Measurements from ENCODE around the gene MRPL40. TPM values are rescaled to one million over a fixed set of nuclear protein-coding genes. Genes with fewer than 3 reads are reported as not detected.
"Not testable (repeated sequence)": the region's sequence is repeated elsewhere in the genome, so short reads cannot be mapped to it uniquely, and the experiment has no call there.

Gene MRPL40
- total RNA-seq, 1 experiment from 2014 or later: 65.2 TPM

DNA sequence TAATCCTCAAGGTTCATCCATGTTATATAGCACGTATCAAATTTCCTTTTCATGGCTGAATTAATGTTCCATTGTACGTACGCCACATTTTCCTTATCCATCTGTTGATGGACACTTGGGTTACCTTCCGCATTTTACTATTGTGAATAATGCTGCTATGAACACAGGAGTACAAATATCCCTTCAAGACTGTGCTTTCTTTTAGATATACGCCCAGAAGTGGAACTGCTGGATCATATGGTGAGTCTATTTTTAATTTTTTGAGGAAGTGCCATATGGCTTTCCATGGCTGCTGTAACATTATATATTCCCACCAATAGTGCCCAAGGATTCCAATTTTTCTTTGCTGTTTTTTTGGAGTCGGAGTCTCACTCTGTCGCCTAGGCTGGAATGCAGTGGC, 6.0 kb downstream of the MRPL40 start:
- H3K4me1 ChIP-seq (replicated peaks): peaks cover 2% of the 10 kb centered on the region; the same call in 1 of the 2 replicates
- no peak overlapping the region for H3K4me3 ChIP-seq
- no peak overlapping the region for H3K27ac ChIP-seq
- no peaks in the 10 kb centered on the region for H3K27me3 ChIP-seq (replicated peaks)
- no peak for DNase-seq (ENCODE audit: low read depth in 1 of 2, low spot score in 2 of 2)
- peaks cover 65% of the 10 kb centered on the region for H3K36me3 ChIP-seq
- no peaks in the 10 kb centered on the region for H3K9me3 ChIP-seq (replicated peaks)

DNA sequence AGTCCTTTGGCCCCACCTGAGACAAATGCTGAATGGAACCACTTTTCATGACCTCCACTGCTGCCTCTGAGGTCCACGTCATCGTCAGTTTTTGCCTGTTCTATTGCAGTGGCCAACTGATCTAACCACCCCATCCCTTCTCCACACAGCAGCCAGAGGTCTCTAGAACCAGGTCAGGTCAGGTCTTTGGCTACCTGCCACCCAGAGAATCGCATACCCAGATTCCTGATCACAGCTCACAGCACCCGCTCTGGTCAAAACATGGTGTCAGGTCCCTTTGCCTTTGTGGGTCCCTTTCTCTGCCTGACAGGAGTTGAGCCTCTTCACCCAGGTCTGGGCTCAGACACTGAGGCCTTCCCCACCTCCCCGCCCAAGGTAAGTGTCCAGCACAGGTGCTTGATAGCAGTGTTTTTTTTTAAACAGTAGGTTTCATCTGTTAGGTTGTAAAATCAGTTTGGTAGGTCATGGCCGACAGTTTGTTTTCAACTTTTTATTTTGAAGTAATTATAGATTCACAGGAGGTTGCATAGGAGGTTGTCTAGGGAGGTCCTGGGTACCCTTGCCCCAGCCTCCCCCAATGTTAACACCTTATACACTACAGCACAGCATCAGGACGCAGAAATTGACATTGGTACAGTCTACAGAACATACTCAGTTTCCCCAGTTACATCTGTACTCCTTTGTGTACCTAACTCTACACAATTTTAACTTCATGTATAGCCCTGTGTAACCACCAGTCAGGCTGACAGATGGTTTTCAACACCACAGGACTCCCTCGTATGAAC, 8.3 kb downstream of the MRPL40 start:
- Histone ChIP-seq H3K4me1 (replicated peaks) (no peaks in the 10 kb centered on the region), H3K27me3 (replicated peaks) (no peaks in the 10 kb centered on the region), H3K4me3 (no peak overlapping the region), H3K9me3 (replicated peaks) (no peaks in the 10 kb centered on the region), H3K36me3 (peaks cover 67% of the 10 kb centered on the region), H3K27ac (no peak overlapping the region)
- DNase-seq (ENCODE audit: low read depth in 1 of 2, low spot score in 2 of 2): no peak

DNA sequence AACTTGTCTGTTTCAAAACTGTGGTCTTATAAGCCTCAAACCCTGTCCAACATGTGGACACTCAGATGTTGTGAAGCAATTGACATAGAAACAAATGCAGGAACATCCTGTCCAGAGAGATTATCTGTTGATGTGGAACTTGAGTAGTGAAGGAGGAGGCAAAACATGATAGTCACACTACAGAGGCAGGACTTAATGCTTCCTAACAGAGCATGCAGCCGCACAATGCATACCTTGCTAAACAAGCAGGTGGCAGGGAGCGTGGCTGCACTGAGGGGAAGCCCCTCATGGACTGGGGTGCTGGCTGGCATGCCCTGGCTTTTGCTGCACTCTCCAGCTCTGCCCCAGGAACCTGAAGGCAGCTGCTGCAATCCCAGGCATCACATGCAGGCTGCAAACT, 9.8 kb downstream of the MRPL40 start:
- no peak for DNase-seq (ENCODE audit: low read depth in 1 of 2, low spot score in 2 of 2)
- no peaks in the 10 kb centered on the region for H3K9me3 ChIP-seq (replicated peaks)
- H3K4me1 ChIP-seq (replicated peaks): peaks cover 5% of the 10 kb centered on the region; the same call in 1 of the 2 replicates
- peaks cover 66% of the 10 kb centered on the region for H3K36me3 ChIP-seq
- no peaks in the 10 kb centered on the region for H3K27me3 ChIP-seq (replicated peaks)
- no peak overlapping the region for H3K4me3 ChIP-seq
- H3K27ac ChIP-seq: no peak overlapping the region

DNA sequence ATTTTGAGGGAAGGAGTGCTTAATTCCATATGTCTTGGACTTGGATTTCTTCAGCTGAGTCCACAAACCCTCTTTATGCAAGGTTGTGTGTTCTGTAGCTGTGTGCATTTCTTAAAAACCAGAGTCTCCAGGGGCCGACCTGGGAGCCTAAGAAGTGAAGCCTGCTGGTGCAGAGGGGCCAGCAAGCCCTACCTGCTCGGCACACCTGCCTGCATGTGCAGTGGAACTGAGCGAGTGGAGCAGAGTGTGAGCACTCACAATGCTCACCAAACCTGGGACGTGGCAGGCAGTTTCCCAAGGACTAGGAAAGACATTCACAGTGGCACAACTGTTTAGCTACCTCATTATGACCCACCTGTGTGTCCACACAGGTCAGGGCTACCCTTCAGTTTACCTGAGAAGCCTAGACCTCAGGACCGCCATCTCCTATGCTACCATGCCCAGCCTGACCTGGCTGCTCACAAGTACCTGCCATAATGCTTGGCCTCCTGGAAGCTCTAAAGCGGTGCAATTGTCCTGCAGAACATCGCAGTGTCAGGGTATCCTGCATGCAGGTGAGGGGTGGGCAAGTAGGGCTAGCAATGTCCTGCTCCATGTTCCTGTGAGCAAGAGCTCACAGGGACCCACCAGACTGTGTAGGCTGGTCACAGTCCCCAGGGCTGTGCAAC, 11.3 kb downstream of the MRPL40 start:
- Histone ChIP-seq H3K27me3 (replicated peaks) (no peaks in the 10 kb centered on the region), H3K4me3 (no peak overlapping the region), H3K27ac (no peak overlapping the region), H3K4me1 (replicated peaks) (peaks cover 10% of the 10 kb centered on the region; the same call in 1 of the 2 replicates), H3K9me3 (replicated peaks) (no peaks in the 10 kb centered on the region), H3K36me3 (peaks cover 58% of the 10 kb centered on the region)
- DNase-seq (ENCODE audit: low read depth in 1 of 2, low spot score in 2 of 2): no peak

DNA sequence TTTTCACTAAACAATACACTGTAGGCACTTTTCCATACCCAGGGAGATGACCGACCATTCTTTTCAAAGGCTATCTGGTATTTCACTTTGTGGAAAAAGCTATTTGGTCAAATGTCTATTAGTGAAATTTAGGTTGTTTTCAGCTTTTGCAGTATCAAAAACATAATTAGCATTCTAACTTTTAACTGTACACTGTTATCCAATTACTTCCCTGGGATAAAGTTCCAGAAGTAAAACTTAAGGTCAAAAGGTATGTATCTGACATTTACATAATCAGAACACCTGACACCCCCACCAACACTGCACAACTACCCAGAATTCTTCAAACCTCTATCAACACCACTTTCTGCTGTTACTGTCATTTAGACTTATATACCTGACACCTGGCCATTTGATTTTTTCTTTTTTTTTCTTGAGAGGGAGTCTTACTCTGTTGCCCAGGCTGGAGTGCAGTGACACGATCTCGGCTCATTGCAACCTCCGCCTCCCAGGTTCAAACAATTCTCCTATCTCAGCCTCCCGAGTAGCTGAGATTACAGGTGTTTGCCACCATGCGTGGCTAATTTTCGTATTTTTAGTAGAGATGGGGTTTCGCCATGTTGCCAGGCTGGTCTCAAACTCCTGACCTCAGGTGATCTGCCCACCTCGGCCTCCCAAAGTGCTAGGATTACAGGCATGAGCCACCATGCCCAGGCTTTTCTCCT, 13.1 kb downstream of the MRPL40 start:
- not testable (repeated sequence) for H3K4me3 ChIP-seq; H3K27me3 ChIP-seq (replicated peaks); H3K27ac ChIP-seq; H3K9me3 ChIP-seq (replicated peaks); DNase-seq (ENCODE audit: low read depth in 1 of 2, low spot score in 2 of 2)
- Histone ChIP-seq H3K36me3 (peaks cover 67% of the 10 kb centered on the region), H3K4me1 (replicated peaks) (peaks cover 11% of the 10 kb centered on the region; the same call in 1 of the 2 replicates)

DNA sequence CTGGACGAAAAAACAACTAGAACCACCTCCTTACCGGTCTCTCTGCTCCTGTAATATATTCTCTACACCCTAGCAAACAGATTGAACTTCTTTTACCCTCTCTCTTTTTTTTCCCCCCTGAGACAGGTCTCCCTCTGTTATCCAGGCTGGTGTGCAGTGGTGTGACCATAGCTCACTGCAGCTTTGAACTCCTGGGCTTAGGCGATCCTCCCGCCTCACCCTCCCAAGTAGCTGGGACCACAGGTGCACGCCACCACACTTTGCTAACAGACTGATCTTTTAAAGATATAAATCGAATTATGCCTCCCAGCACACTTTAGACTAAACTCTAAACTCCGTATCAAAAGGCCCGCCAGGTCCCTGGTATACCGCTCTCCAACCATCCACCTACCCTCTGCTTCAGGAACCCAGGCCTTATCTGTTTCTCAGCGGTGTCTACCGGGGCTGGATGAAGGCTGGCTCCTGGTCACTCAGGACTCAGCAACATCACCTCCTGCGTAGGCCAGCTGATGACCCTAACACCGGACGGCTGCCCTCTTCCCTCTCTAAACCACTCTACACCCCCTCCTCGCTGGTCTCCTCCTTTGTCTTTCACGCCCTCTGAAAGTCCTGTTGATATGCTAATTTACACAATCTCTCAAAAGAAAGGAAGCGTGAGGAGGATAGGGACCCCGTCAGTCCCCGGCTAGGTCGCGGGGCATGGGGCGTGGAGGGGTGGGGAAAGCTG, 14.4 kb downstream of the MRPL40 start:
- H3K4me1 ChIP-seq (replicated peaks): peaks cover 11% of the 10 kb centered on the region; the same call in 1 of the 2 replicates
- H3K4me3 ChIP-seq: peak overlapping the region; percentile 95
- H3K36me3 ChIP-seq: peaks cover 70% of the 10 kb centered on the region
- H3K27ac ChIP-seq: peak overlapping the region; percentile 32; the same call in 1 of the 2 replicates
- DNase-seq (ENCODE audit: low read depth in 1 of 2, low spot score in 2 of 2): no peak
- no peaks in the 10 kb centered on the region for H3K9me3 ChIP-seq (replicated peaks)
- H3K27me3 ChIP-seq (replicated peaks): no peaks in the 10 kb centered on the region

DNA sequence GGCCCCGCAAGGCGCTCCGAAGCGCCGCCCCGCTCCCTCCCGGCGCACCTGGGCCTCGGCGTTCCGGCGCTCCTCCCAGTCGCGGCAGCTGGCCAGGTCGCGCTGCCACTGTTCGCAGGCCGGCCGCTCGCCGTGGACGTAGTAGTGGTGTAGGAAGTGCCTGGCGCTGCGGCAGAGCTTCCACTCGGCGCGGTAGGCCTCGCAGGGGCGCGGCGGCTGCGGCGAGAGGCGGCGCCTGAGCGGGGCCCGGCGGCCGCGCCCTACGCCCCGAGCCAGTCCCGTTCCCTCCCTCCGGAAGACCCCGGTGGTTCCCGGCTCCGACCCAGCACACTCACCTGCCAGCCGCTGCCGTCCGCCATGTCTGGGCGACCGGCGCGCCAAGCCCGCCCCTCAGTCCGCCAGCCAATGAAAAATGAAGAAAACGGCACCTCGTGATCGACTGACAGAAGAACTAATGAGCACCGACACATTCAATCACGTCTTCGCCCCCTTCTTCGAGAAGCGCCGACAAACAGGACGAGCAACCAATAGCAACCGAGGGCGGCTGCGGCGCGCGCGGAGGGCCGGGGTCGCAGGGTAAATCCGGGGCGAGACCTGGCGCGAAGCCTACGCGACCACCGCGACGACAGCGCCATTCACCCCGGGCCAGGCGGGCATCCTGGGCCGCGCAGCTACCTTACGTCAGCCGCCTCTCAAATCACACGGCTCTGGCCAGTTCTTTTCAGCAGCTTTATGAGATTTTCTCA, 15.2 kb downstream of the MRPL40 start, which contains the start of gene C22orf39:
TSS of gene C22orf39 (minus strand) at position 382 of the 746 bp plus-strand sequence. CDS start at position 359, 23 bp downstream.
- Histone ChIP-seq H3K9me3 (replicated peaks) (no peaks in the 10 kb centered on the region), H3K36me3 (peaks cover 74% of the 10 kb centered on the region), H3K27me3 (replicated peaks) (no peaks in the 10 kb centered on the region), H3K27ac (peak within 1 kb of the TSS; percentile 32), H3K4me3 (peak within 1 kb of the TSS; percentile 95), H3K4me1 (replicated peaks) (peaks cover 11% of the 10 kb centered on the region; the same call in 1 of the 2 replicates)
- peak; percentile 86 to 87 for DNase-seq (ENCODE audit: low read depth in 1 of 2, low spot score in 2 of 2)

DNA sequence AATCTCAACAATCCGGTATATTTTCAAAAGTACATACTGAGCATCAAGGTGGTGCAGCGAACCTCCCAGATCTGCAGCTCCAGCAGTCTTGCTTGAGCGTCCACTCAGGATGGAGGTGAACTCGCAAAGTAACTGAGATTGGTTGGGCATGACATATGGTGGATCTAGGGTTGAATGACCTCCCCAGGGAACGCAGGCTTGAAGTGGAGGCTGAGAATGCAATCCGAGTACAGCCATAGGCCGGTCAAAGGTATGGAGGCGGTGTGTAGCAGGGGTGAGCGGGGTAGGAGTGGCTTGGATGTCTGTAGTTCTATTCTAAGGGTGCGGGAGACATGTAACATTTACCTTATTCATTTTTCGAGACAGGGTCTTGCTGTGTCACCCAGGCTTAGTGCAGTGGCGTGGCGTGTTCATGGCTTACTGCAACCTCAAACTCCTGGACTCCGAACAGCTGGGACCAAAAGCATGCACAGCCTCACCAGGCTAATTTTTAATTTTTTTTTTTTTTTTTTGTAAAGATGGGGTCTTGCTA, 15.8 kb downstream of the MRPL40 start:
- Histone ChIP-seq H3K27ac (peak overlapping the region; percentile 32), H3K36me3 (peaks cover 80% of the 10 kb centered on the region), H3K9me3 (replicated peaks) (no peaks in the 10 kb centered on the region), H3K4me3 (peak overlapping the region; percentile 95), H3K4me1 (replicated peaks) (peaks cover 11% of the 10 kb centered on the region; the same call in 1 of the 2 replicates), H3K27me3 (replicated peaks) (no peaks in the 10 kb centered on the region)
- no peak for DNase-seq (ENCODE audit: low read depth in 1 of 2, low spot score in 2 of 2)

DNA sequence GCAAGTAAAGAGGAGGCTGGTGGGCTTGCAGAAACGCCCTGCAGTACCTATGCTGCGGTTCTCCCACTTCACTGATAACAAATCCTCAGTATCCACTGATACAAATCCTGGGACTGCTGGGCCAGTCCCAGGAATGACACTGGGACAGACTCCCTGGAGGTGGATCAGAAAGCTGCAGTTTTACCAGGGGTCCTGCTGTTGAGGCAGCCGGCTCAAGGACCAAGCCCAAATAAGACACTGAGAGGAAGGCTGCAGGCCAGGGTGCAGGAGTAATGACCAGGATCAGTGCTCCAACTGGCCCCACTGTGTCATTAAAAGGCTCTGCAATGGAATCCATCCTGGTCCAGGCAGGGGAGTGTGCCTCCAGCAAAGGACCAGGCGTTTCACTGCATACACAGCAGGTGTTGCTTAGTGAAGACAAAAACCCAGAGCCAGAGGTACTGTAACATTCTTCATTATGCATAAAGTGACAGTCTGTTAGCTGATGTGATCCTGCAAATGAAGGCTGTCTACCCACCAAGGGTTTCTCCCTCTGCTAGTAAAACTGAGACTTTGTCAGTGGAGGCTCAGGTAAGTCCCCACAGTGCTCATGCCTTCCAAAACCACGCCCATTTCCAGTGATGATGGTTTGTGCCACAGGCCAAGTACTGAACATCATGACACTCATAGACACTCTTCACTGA, 16.5 kb downstream of the MRPL40 start:
- Histone ChIP-seq H3K4me3 (no peak overlapping the region), H3K27ac (no peak overlapping the region), H3K4me1 (replicated peaks) (peaks cover 11% of the 10 kb centered on the region; the same call in 1 of the 2 replicates), H3K27me3 (replicated peaks) (no peaks in the 10 kb centered on the region), H3K9me3 (replicated peaks) (no peaks in the 10 kb centered on the region), H3K36me3 (peaks cover 82% of the 10 kb centered on the region)
- no peak for DNase-seq (ENCODE audit: low read depth in 1 of 2, low spot score in 2 of 2)

DNA sequence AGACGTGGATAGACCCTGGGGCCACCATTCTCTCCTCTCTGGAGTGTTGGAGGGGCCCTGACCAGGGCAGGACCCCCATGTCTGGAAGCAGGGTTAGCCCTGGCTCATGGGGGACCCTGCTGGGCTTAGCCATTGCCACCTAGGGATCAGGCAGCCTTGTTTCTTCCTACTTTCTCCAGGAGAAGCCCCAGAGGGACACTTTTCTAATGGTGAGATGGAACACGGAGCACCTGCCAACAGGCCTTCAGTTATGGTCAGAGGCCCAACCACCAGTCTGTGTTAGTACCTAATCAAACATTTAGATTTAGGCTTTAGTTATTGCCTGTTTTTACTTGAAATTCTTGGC, 17.1 kb downstream of the MRPL40 start:
- peaks cover 82% of the 10 kb centered on the region for H3K36me3 ChIP-seq
- H3K27ac ChIP-seq: no peak overlapping the region
- no peak overlapping the region for H3K4me3 ChIP-seq
- DNase-seq (ENCODE audit: low read depth in 1 of 2, low spot score in 2 of 2): no peak
- no peaks in the 10 kb centered on the region for H3K9me3 ChIP-seq (replicated peaks)
- H3K27me3 ChIP-seq (replicated peaks): no peaks in the 10 kb centered on the region
- H3K4me1 ChIP-seq (replicated peaks): peaks cover 13% of the 10 kb centered on the region

DNA sequence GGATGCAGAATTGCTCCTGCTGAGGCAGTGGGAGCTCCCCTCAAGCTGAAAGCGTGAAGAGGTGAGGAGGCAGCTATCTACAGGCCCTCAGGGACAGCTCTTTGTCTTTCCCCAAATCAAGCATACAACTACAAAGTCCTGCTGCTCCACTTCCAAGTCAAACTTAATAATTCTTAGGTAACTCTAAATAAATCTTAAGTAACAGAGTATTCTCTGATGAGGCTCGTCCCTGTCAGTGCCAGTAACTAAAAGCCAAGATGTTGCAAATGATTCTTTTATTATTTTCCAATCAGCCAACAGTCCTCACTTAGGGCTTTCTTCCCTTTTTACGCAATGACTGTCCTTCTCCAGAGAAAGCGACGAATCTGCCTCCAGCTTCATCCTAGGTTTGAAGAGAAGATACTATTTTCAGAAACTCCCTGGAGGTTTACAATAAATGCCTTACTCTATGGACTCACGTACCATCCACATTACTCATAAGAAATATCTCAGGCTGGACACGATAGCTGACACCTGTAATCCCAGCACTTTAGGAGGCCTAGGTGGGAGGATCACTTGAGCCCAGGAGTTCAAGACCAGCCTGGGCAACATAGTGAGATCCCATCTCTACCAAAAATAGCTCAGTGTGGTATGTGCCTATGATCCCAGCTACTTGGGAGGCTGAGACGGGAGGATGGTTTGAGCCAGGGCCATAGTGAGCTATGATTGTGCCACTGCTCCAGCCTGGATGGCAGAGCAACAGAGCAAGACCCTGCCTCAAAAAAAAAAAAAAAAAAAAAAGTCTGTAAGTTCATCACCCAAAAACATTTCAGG, 18.2 kb downstream of the MRPL40 start:
- DNase-seq (ENCODE audit: low read depth in 1 of 2, low spot score in 2 of 2): no peak
- Histone ChIP-seq H3K4me1 (replicated peaks) (peaks cover 25% of the 10 kb centered on the region), H3K36me3 (peaks cover 85% of the 10 kb centered on the region), H3K27me3 (replicated peaks) (no peaks in the 10 kb centered on the region), H3K9me3 (replicated peaks) (no peaks in the 10 kb centered on the region), H3K4me3 (no peak overlapping the region), H3K27ac (no peak overlapping the region)
